ENCODE measurements around the gene FOXJ3. TPM values are rescaled to one million over a fixed set of nuclear protein-coding genes. Genes with fewer than 3 reads are reported as not detected.

FOXJ3 gene
- total RNA-seq, 2 experiments from 2014 or later, result 43.1 to 44.0 TPM

GRCh38 chr1:42154685-42155084 is 180.3 kb downstream of the FOXJ3 start:
- no peaks in the 10 kb centered on the region for H3K4me1 Mint-ChIP-seq (ENCODE audit: low read depth)
- H3K27me3 Mint-ChIP-seq, result peaks cover 2% of the 10 kb centered on the region
- no peaks in the 10 kb centered on the region for H3K36me3 Mint-ChIP-seq (ENCODE audit: low read depth)
- intact Hi-C loops (cut with micrococcal nuclease), result no loop called here
- H3K4me3 Mint-ChIP-seq, result no peak overlapping the region
- ChIA-PET CTCF (interaction anchor here (1.4 kb wide), 1 partner anchor 19 kb away, joined by 6 read pairs; no protein-coding TSS in a partner anchor), POLR2A (no interaction called here)
- no peaks in the 10 kb centered on the region for H3K9me3 Mint-ChIP-seq
- no peak overlapping the region for H3K27ac Mint-ChIP-seq
- ATAC-seq (no peak), DNase-seq (no peak)
- TF ChIP-seq, protein P1, sequence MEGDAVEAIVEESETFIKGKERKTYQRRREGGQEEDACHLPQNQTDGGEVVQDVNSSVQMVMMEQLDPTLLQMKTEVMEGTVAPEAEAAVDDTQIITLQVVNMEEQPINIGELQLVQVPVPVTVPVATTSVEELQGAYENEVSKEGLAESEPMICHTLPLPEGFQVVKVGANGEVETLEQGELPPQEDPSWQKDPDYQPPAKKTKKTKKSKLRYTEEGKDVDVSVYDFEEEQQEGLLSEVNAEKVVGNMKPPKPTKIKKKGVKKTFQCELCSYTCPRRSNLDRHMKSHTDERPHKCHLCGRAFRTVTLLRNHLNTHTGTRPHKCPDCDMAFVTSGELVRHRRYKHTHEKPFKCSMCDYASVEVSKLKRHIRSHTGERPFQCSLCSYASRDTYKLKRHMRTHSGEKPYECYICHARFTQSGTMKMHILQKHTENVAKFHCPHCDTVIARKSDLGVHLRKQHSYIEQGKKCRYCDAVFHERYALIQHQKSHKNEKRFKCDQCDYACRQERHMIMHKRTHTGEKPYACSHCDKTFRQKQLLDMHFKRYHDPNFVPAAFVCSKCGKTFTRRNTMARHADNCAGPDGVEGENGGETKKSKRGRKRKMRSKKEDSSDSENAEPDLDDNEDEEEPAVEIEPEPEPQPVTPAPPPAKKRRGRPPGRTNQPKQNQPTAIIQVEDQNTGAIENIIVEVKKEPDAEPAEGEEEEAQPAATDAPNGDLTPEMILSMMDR (IDR thresholded peaks at IDR 0.05), result no peak

GRCh38 chr1:42153624-42154023 is 181.4 kb downstream of the FOXJ3 start:
- TF ChIP-seq, protein P1 (IDR thresholded peaks at IDR 0.05), result no peak
- no peaks in the 10 kb centered on the region for H3K4me1 Mint-ChIP-seq (ENCODE audit: low read depth)
- POLR2A ChIA-PET, result interaction anchor here (0.5 kb wide), 1 partner anchor 328 kb away, joined by 4 read pairs; no protein-coding TSS in a partner anchor
- CTCF ChIA-PET, result interaction anchor here (1.0 kb wide), 1 partner anchor 20 kb away, joined by 3 read pairs; no protein-coding TSS in a partner anchor
- intact Hi-C loops (cut with micrococcal nuclease), result no loop called here
- H3K36me3 Mint-ChIP-seq (ENCODE audit: low read depth), result no peaks in the 10 kb centered on the region
- H3K4me3 Mint-ChIP-seq, result no peak overlapping the region
- H3K27me3 Mint-ChIP-seq, result peaks cover 2% of the 10 kb centered on the region
- DNase-seq (no peak), ATAC-seq (no peak)
- H3K9me3 Mint-ChIP-seq, result no peaks in the 10 kb centered on the region
- H3K27ac Mint-ChIP-seq, result no peak overlapping the region

DNA sequence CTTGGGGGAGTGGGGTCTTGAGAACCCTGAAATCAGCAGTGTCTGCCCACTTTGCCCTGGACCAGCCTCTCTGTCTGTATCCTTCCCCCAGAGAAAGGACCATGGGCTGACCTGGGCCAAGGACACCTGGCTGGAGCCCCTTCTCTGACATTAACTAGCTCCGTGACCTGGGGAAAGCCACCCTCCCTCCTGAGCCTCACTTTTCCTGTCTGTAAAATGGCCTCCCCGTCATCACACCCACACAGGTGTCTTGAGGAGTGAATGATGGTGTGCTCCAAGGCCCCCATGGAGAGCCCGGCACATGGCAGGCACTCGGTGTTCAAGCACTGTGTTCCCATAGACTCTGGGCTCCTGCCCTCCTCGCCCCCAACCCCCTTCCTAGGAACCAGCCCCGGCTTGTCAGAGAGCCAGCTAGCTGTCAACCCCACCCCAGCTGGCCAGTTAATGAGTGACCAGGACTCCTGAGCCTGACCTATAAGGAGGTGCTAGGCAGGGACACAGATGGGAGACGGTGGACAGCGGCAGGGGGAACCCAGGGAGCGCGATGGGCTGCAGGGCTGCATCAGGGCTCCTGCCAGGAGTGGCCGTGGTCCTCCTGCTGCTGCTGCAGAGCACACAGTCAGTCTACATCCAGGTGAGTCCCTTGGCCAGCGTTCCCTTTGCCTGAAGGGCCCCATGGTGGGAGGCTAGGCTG is 182.0 kb downstream of the FOXJ3 start, which contains the start of gene GUCA2B:
TSS of gene GUCA2B (plus strand) at position 504 of the 694 bp plus-strand sequence. CDS start at position 545, 41 bp downstream.
- DNase-seq (no peak), ATAC-seq (no peak)
- Mint-ChIP-seq H3K9me3 (no peaks in the 10 kb centered on the region), H3K27me3 (peaks cover 2% of the 10 kb centered on the region), H3K27ac (no peak within 1 kb of the TSS), H3K36me3 (ENCODE audit: low read depth) (no peaks in the 10 kb centered on the region), H3K4me1 (ENCODE audit: low read depth) (no peaks in the 10 kb centered on the region), H3K4me3 (no peak within 1 kb of the TSS)
- ChIA-PET POLR2A (no interaction called here), CTCF (interaction anchor here (1.0 kb wide), 1 partner anchor 20 kb away, joined by 3 read pairs; no protein-coding TSS in a partner anchor)
- TF ChIP-seq, protein P1 (IDR thresholded peaks at IDR 0.05), result no peak
- intact Hi-C loops (cut with micrococcal nuclease), result no loop called here

DNA sequence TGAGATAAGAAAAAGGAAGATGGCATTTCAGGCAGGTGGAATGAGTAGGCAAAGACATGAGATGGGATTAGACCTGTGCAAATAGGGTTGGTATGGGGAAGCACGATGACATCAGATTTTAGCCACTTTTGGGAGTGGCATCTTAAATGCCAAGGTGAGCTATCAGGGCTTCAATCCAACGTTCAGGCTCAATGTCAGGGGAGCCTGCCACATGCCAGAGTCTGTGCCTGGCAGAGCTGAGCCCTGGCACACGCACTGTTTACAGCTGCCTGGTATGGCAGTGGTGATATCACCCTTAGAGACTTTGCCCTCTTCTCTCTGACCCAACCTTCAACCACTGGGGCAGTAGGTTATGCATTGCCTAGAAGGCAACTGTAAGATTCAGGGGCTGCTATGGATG is 182.9 kb downstream of the FOXJ3 start:
- intact Hi-C loops (cut with micrococcal nuclease), result no loop called here
- Mint-ChIP-seq H3K27me3 (peaks cover 2% of the 10 kb centered on the region), H3K27ac (no peak overlapping the region), H3K4me1 (ENCODE audit: low read depth) (no peaks in the 10 kb centered on the region), H3K4me3 (no peak overlapping the region), H3K36me3 (ENCODE audit: low read depth) (no peaks in the 10 kb centered on the region), H3K9me3 (no peaks in the 10 kb centered on the region)
- ChIA-PET CTCF (interaction anchor here (3.7 kb wide), 1 partner anchor 21 kb away, joined by 17 read pairs; no protein-coding TSS in a partner anchor), POLR2A (interaction anchor here (1.5 kb wide), 1 partner anchor 14 kb away, joined by 3 read pairs; no protein-coding TSS in a partner anchor)
- DNase-seq, result no peak
- TF ChIP-seq, protein P1 (IDR thresholded peaks at IDR 0.05), result no peak
- ATAC-seq, result no peak

- ATAC-seq (no peak), DNase-seq (no peak)
- intact Hi-C loops (cut with micrococcal nuclease), result no loop called here
- no peak overlapping the region for H3K27ac Mint-ChIP-seq
- POLR2A ChIA-PET, result interaction anchor here (0.7 kb wide), 1 partner anchor 302 kb away, joined by 3 read pairs; no protein-coding TSS in a partner anchor
- CTCF ChIA-PET, result interaction anchor here (3.7 kb wide), 1 partner anchor 23 kb away, joined by 17 read pairs; no protein-coding TSS in a partner anchor
- TF ChIP-seq, protein P1 (IDR thresholded peaks at IDR 0.05), result no peak
- no peaks in the 10 kb centered on the region for H3K9me3 Mint-ChIP-seq
- peaks cover 2% of the 10 kb centered on the region for H3K27me3 Mint-ChIP-seq
- H3K4me1 Mint-ChIP-seq (ENCODE audit: low read depth), result no peaks in the 10 kb centered on the region
- no peak overlapping the region for H3K4me3 Mint-ChIP-seq
- no peaks in the 10 kb centered on the region for H3K36me3 Mint-ChIP-seq (ENCODE audit: low read depth)
These were observed 184.4 kb downstream of the FOXJ3 start for GRCh38 chr1:42150651-42151050.
